Lung (tissue), 12 donors: ENCODE data around the gene MAT1A. TPM values are rescaled to one million over a fixed set of nuclear protein-coding genes. Genes with fewer than 3 reads are reported as not detected.
"Not testable (repeated sequence)": the region's sequence is repeated elsewhere in the genome, so short reads cannot be mapped to it uniquely, and the experiment has no call there.

ENCODE experiments used
- ATAC-seq: fragments of 200-7000 bp; cut with Tn5 transposase; one replicate; pipeline ENCODE4 v1.9.1; 2020; ENCODE audit warnings: moderate number of reproducible peaks; ENCODE audit not compliant: insufficient read depth, low FRiP score
- DNase-seq, 3 donors: peaks; one replicate each; pipeline ENCODE4 v3.0.0-alpha.2; 2013 to 2017
- H3K27ac ChIP-seq, 2 donors: one replicate each; pipeline ENCODE4 v1.5.1; 2013; ENCODE audit warnings: mild to moderate bottlenecking in 2 of 2, moderate library complexity in 2 of 2, control low read depth in 1 of 2, inconsistent platforms in 1 of 2, low read depth in 1 of 2, low read length in 1 of 2
- H3K27me3 ChIP-seq, 3 donors: one replicate each; pipeline ENCODE4 v1.5.1; 2013; ENCODE audit warnings: low read length in 2 of 3; ENCODE audit not compliant: control insufficient read depth in 3 of 3, insufficient read depth in 3 of 3
- H3K36me3 ChIP-seq, 4 donors: one replicate each; pipeline ENCODE4 v1.5.1; 2013; ENCODE audit warnings: low read length in 4 of 4, mild to moderate bottlenecking in 1 of 4, moderate library complexity in 1 of 4; ENCODE audit not compliant: control insufficient read depth in 4 of 4, insufficient read depth in 4 of 4
- H3K4me1 ChIP-seq, 5 donors: one replicate each; pipeline ENCODE4 v1.5.1; 2013; ENCODE audit warnings: low read length in 5 of 5, mild to moderate bottlenecking in 2 of 5, moderate library complexity in 1 of 5; ENCODE audit not compliant: control insufficient read depth in 5 of 5, insufficient read depth in 5 of 5
- H3K4me3 ChIP-seq: one replicate; pipeline ENCODE4 v1.5.1; 2013; ENCODE audit warnings: mild to moderate bottlenecking, control low read depth, moderate library complexity
- H3K9ac ChIP-seq, 2 donors: one replicate each; pipeline ENCODE4 v1.5.1; 2013; ENCODE audit warnings: low read length in 2 of 2, control low read depth in 1 of 2; ENCODE audit not compliant: insufficient read depth in 1 of 2
- H3K9me3 ChIP-seq, 4 donors: one replicate each; pipeline ENCODE4 v1.5.1; 2013; ENCODE audit warnings: low read length in 3 of 4, mild to moderate bottlenecking in 1 of 4, moderate library complexity in 1 of 4; ENCODE audit not compliant: control insufficient read depth in 4 of 4, insufficient read depth in 3 of 4
- CTCF ChIP-seq: IDR thresholded peaks from 2 replicates; pipeline ENCODE4 v1.5.1; 2012; ENCODE audit warnings: mild to moderate bottlenecking; ENCODE audit errors: control extremely low read depth, extremely low read depth
- WGBS, 2 donors: extraction: QIAGEN DNeasy Blood & Tissue Kit; methylation state at CpG; one replicate each; pipeline ENCODE4 v1.1.7; 2013; 5-methylcytosine and 5-hydroxymethylcytosine counted together
- polyA plus RNA-seq, 2 donors: library from polyadenylated mRNA; stranded (reverse); fragments of 200-250 nt; gene quantifications; one replicate each; pipeline ENCODE4 v1.2.1, GENCODE V29; 2013
- total RNA-seq, 2 donors: library from RNA; depleted of rRNA in 1 of 2; stranded (reverse); fragments of >200 nt in 1 of 2; gene quantifications; one replicate each; pipeline ENCODE4 v1.2.1, GENCODE V29; 2014 to 2021
- donor health status: control.
- donor health status: control.
- donor health status: Bipolar disorder and iron deficiency.
- donor health status: healthy.
- donor health status: DM: yes; HTN: yes; CAD: no.

Gene MAT1A
- total and polyA plus RNA-seq, 4 donors: 0.30 to 1.1 (median 0.43) TPM

GRCh38 chr10:80253266-80253962 is 36.0 kb downstream of the MAT1A start:
- TF ChIP-seq CTCF: no peak
- Histone ChIP-seq H3K27me3 (no peaks in the 10 kb centered on the region), H3K9me3 (no peaks in the 10 kb centered on the region), H3K4me1 (peaks cover 0 to 4% (median 0%) of the 10 kb centered on the region in 5 donors), H3K36me3 (no peaks in the 10 kb centered on the region), H3K27ac (no peak overlapping the region), H3K9ac (no peak overlapping the region), H3K4me3 (no peak overlapping the region)
- ATAC-seq (no peak), DNase-seq (no peak)
- WGBS, 2 donors: 35 to 48% methylated on average over 5 of the region's 5 CpGs

GRCh38 chr10:80252296-80252887 is 37.1 kb downstream of the MAT1A start:
- H3K27me3 ChIP-seq: no peaks in the 10 kb centered on the region
- H3K9ac ChIP-seq: no peak overlapping the region
- no peaks in the 10 kb centered on the region for H3K9me3 ChIP-seq
- no peak overlapping the region for H3K4me3 ChIP-seq
- no peak overlapping the region for H3K27ac ChIP-seq
- no peak for TF ChIP-seq CTCF
- no peaks in the 10 kb centered on the region for H3K36me3 ChIP-seq
- DNase-seq (no peak), ATAC-seq (no peak)
- peaks cover 0 to 4% (median 0%) of the 10 kb centered on the region in 5 donors for H3K4me1 ChIP-seq
- 81 to 88% methylated on average over 12 of the region's 12 CpGs for WGBS, 2 donors

GRCh38 chr10:80251703-80252280 is 37.7 kb downstream of the MAT1A start:
- H3K9me3 ChIP-seq, H3K27ac ChIP-seq, H3K4me3 ChIP-seq, H3K9ac ChIP-seq, ATAC-seq, H3K27me3 ChIP-seq, H3K36me3 ChIP-seq, H3K4me1 ChIP-seq, DNase-seq: not testable (repeated sequence)
- WGBS, 2 donors: 89 to 96% methylated on average over 3 of the region's 4 CpGs

GRCh38 chr10:80250399-80250798 is 39.1 kb downstream of the MAT1A start:
- not testable (repeated sequence) for H3K27me3 ChIP-seq, H3K36me3 ChIP-seq, DNase-seq, H3K27ac ChIP-seq, H3K9me3 ChIP-seq, ATAC-seq, H3K9ac ChIP-seq, H3K4me1 ChIP-seq, H3K4me3 ChIP-seq
- WGBS, 2 donors: no CpG with 5 or more reads among the region's 1 CpG

- not testable (repeated sequence) for H3K9me3 ChIP-seq, H3K4me3 ChIP-seq, H3K27ac ChIP-seq, H3K36me3 ChIP-seq, H3K9ac ChIP-seq, DNase-seq, H3K27me3 ChIP-seq, ATAC-seq, H3K4me1 ChIP-seq
- 17 to 31% methylated on average over 3 of the region's 4 CpGs for WGBS, 2 donors
These were observed 39.6 kb downstream of the MAT1A start for GRCh38 chr10:80249906-80250305.

- not testable (repeated sequence) for DNase-seq, H3K9ac ChIP-seq, ATAC-seq, H3K27ac ChIP-seq, H3K4me3 ChIP-seq, H3K36me3 ChIP-seq, H3K9me3 ChIP-seq, H3K27me3 ChIP-seq, H3K4me1 ChIP-seq
- 96 to 97% methylated on average over 17 of the region's 20 CpGs for WGBS, 2 donors
These were observed 41.8 kb downstream of the MAT1A start for GRCh38 chr10:80247611-80248010.

- ATAC-seq, H3K27ac ChIP-seq, H3K9me3 ChIP-seq, H3K4me3 ChIP-seq, DNase-seq, H3K4me1 ChIP-seq, H3K36me3 ChIP-seq, H3K9ac ChIP-seq, H3K27me3 ChIP-seq: not testable (repeated sequence)
- WGBS, 2 donors: 86 to 95% methylated on average over 3 of the region's 3 CpGs
These were observed 45.1 kb downstream of the MAT1A start for GRCh38 chr10:80244371-80244770.
